ENCODE measurements around the gene NSG1. TPM values are rescaled to one million over a fixed set of nuclear protein-coding genes. Genes with fewer than 3 reads are reported as not detected.
A peak's percentile ranks its signal among the peaks of the same experiment; 100 is the strongest.
"Not testable (repeated sequence)": the region's sequence is repeated elsewhere in the genome, so short reads cannot be mapped to it uniquely, and the experiment has no call there.

NSG1 gene
- total RNA-seq, 1 donor from 2014 or later = not detected

- no peaks in the 10 kb centered on the region for H3K9me3 Mint-ChIP-seq
- H3K4me3 Mint-ChIP-seq (ENCODE audit: low read depth) = no peak overlapping the region
- H3K27me3 Mint-ChIP-seq (ENCODE audit: low read depth) = no peaks in the 10 kb centered on the region
- no peak for DNase-seq (ENCODE audit: low spot score)
- H3K4me1 Mint-ChIP-seq (ENCODE audit: low read depth) = no peaks in the 10 kb centered on the region
- no peaks in the 10 kb centered on the region for H3K36me3 Mint-ChIP-seq (ENCODE audit: low read depth)
- intact Hi-C loops (cut with micrococcal nuclease) = no loop called here
- H3K27ac Mint-ChIP-seq = no peak overlapping the region
Observed at GRCh38 chr4:4446434-4446833, 59.5 kb downstream of the NSG1 start.

- Mint-ChIP-seq H3K4me3 (ENCODE audit: low read depth) (no peak overlapping the region), H3K36me3 (ENCODE audit: low read depth) (peaks cover 11% of the 10 kb centered on the region), H3K4me1 (ENCODE audit: low read depth) (no peaks in the 10 kb centered on the region), H3K27me3 (ENCODE audit: low read depth) (no peaks in the 10 kb centered on the region), H3K9me3 (no peaks in the 10 kb centered on the region), H3K27ac (no peak overlapping the region)
- intact Hi-C loops (cut with micrococcal nuclease) = no loop called here
- no peak for DNase-seq (ENCODE audit: low spot score)
Observed at GRCh38 chr4:4455210-4455865, 68.4 kb downstream of the NSG1 start.

DNA sequence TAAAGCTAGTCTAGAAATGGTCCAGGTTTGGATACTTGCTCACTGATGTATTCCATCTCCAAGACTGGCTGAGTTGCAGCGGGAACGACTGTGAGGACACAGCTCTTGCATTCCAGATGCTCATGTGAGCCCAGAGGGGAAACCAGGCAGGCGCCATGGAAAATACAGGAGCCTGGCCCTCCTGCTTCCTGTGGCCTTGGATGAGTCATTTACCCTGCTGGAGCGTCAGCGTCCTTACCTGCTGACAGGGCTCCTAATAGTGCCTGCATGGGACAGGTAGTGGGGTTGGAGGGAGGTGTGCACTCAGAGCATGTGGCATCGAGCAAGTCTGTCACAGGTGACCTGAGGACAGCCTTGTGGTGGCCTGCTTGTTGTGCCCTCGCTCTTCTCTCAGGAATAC is 69.4 kb downstream of the NSG1 start:
- H3K27me3 Mint-ChIP-seq (ENCODE audit: low read depth) = no peaks in the 10 kb centered on the region

DNA sequence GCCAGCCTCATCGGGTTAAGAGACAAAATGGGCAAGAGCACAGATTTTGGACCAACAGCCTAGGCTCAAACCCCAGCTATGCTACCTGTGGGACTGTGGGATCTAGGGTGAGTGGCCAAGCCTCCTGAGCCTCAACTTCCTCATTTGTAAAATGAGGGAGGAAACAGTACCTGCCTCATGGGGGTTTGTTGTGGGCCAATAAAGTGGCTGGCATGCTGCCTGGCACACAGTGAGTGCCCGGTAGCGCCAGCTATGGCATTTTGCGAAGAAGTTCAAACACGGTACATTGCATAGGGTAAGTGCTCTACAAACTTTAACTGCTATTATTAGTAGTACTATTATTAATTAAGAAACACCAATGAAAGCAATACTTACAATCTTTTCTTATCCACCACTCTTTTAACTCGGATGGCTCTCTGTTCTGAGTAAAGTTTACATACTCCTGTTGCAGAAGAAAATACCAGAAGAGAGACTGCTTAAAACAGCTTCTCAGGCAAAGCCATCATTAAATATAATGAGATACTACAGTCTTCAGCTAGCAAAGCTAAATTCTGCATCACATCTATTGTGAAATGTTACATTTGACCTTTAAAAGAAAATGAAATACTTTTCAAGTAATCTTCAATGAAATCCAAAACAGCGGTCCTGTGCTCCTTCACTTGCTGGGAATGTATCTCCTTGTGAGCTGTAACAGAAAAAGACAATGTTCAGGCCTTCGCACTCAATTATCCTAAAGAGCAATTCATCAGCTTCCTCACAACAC is 70.1 kb downstream of the NSG1 start:
- H3K9me3 Mint-ChIP-seq = no peaks in the 10 kb centered on the region
- peaks cover 8% of the 10 kb centered on the region for H3K36me3 Mint-ChIP-seq (ENCODE audit: low read depth)
- H3K4me3 Mint-ChIP-seq (ENCODE audit: low read depth) = no peak overlapping the region
- H3K27me3 Mint-ChIP-seq (ENCODE audit: low read depth) = no peaks in the 10 kb centered on the region
- no peak for DNase-seq (ENCODE audit: low spot score)
- peaks cover 5% of the 10 kb centered on the region for H3K4me1 Mint-ChIP-seq (ENCODE audit: low read depth)
- intact Hi-C loops (cut with micrococcal nuclease) = no loop called here
- no peak overlapping the region for H3K27ac Mint-ChIP-seq

More for the DNA sequence above, 69.4 kb downstream of the NSG1 start:
- H3K4me1 Mint-ChIP-seq (ENCODE audit: low read depth) = no peaks in the 10 kb centered on the region
- H3K9me3 Mint-ChIP-seq = no peaks in the 10 kb centered on the region
- no peak overlapping the region for H3K27ac Mint-ChIP-seq
- no peak overlapping the region for H3K4me3 Mint-ChIP-seq (ENCODE audit: low read depth)
- no peak for DNase-seq (ENCODE audit: low spot score)
- peaks cover 11% of the 10 kb centered on the region for H3K36me3 Mint-ChIP-seq (ENCODE audit: low read depth)
- intact Hi-C loops (cut with micrococcal nuclease) = no loop called here

- H3K27ac Mint-ChIP-seq = peak overlapping the region; percentile 39
- peaks cover 9% of the 10 kb centered on the region for H3K4me1 Mint-ChIP-seq (ENCODE audit: low read depth)
- no peaks in the 10 kb centered on the region for H3K27me3 Mint-ChIP-seq (ENCODE audit: low read depth)
- DNase-seq (ENCODE audit: low spot score) = no peak
- no peak overlapping the region for H3K4me3 Mint-ChIP-seq (ENCODE audit: low read depth)
- H3K9me3 Mint-ChIP-seq = no peaks in the 10 kb centered on the region
- intact Hi-C loops (cut with micrococcal nuclease) = no loop called here
- peaks cover 8% of the 10 kb centered on the region for H3K36me3 Mint-ChIP-seq (ENCODE audit: low read depth)
Observed at GRCh38 chr4:4457803-4458553, 71.1 kb downstream of the NSG1 start.

GRCh38 chr4:4459181-4459580 is 72.3 kb downstream of the NSG1 start:
- H3K27ac Mint-ChIP-seq = no peak overlapping the region
- intact Hi-C loops (cut with micrococcal nuclease) = no loop called here
- peaks cover 8% of the 10 kb centered on the region for H3K36me3 Mint-ChIP-seq (ENCODE audit: low read depth)
- DNase-seq (ENCODE audit: low spot score) = no peak
- H3K4me3 Mint-ChIP-seq (ENCODE audit: low read depth) = no peak overlapping the region
- H3K9me3 Mint-ChIP-seq = no peaks in the 10 kb centered on the region
- H3K4me1 Mint-ChIP-seq (ENCODE audit: low read depth) = peaks cover 9% of the 10 kb centered on the region
- no peaks in the 10 kb centered on the region for H3K27me3 Mint-ChIP-seq (ENCODE audit: low read depth)

- intact Hi-C loops (cut with micrococcal nuclease) = no loop called here
- Mint-ChIP-seq H3K36me3 (ENCODE audit: low read depth) (peaks cover 19% of the 10 kb centered on the region), H3K9me3 (peaks cover 5% of the 10 kb centered on the region), H3K4me1 (ENCODE audit: low read depth) (peaks cover 9% of the 10 kb centered on the region), H3K27ac (no peak overlapping the region), H3K27me3 (ENCODE audit: low read depth) (no peaks in the 10 kb centered on the region), H3K4me3 (ENCODE audit: low read depth) (no peak overlapping the region)
- DNase-seq (ENCODE audit: low spot score) = no peak
Observed at GRCh38 chr4:4460759-4461158, 73.9 kb downstream of the NSG1 start.

DNA sequence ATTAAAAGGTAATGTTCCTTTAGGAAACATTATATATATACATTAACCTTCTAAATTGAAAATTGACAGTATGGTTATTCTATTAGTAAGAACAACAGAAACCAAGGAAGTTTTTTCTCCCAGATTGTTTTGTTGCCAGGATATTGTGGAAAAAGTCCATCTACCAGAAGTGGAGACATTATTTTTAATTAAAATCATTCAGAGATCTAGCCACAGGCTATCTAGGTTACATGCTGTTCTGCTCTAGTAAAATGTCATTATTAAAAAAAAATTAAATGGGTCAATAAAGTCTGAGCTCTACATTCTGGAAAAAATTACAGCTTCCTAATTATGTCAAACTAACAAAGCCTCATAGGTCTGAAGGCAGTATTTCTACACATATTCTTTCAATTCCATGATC is 74.3 kb downstream of the NSG1 start:
- intact Hi-C loops (cut with micrococcal nuclease) = no loop called here
- Mint-ChIP-seq H3K27ac (no peak overlapping the region), H3K4me1 (ENCODE audit: low read depth) (peaks cover 9% of the 10 kb centered on the region), H3K4me3 (ENCODE audit: low read depth) (no peak overlapping the region), H3K27me3 (ENCODE audit: low read depth) (no peaks in the 10 kb centered on the region), H3K36me3 (ENCODE audit: low read depth) (peaks cover 23% of the 10 kb centered on the region), H3K9me3 (peaks cover 5% of the 10 kb centered on the region)
- DNase-seq (ENCODE audit: low spot score) = no peak

DNA sequence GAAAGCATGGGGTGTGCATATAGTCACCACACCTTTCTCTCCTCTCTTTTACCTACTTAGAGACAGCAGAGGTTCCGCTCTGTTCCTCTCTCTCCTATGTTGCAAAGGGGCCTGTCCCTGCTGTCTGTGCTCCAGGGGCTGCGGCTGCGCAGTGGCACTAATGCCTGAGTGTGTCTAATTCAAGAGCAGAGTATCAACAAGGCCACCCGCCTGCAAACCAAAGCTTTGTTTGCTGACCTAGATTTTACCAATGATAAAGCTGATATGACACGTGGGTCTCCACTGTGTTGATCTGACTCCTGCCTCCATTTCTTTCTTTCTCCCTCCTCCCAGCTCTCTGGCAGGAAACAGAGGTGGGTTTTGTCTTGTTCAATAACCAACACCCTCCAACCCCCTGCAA is 74.9 kb downstream of the NSG1 start:
- Mint-ChIP-seq H3K4me1 (ENCODE audit: low read depth) (peaks cover 9% of the 10 kb centered on the region), H3K27ac (no peak overlapping the region), H3K4me3 (ENCODE audit: low read depth) (no peak overlapping the region), H3K9me3 (peaks cover 5% of the 10 kb centered on the region), H3K36me3 (ENCODE audit: low read depth) (peaks cover 28% of the 10 kb centered on the region), H3K27me3 (ENCODE audit: low read depth) (no peaks in the 10 kb centered on the region)
- no peak for DNase-seq (ENCODE audit: low spot score)
- intact Hi-C loops (cut with micrococcal nuclease) = no loop called here

GRCh38 chr4:4462970-4463369 is 76.1 kb downstream of the NSG1 start:
- H3K4me1 Mint-ChIP-seq (ENCODE audit: low read depth) = peaks cover 9% of the 10 kb centered on the region
- H3K36me3 Mint-ChIP-seq (ENCODE audit: low read depth) = peaks cover 38% of the 10 kb centered on the region
- no peak for DNase-seq (ENCODE audit: low spot score)
- H3K9me3 Mint-ChIP-seq = peaks cover 5% of the 10 kb centered on the region
- no peak overlapping the region for H3K27ac Mint-ChIP-seq
- intact Hi-C loops (cut with micrococcal nuclease) = no loop called here
- no peak overlapping the region for H3K4me3 Mint-ChIP-seq (ENCODE audit: low read depth)
- H3K27me3 Mint-ChIP-seq (ENCODE audit: low read depth) = no peaks in the 10 kb centered on the region

DNA sequence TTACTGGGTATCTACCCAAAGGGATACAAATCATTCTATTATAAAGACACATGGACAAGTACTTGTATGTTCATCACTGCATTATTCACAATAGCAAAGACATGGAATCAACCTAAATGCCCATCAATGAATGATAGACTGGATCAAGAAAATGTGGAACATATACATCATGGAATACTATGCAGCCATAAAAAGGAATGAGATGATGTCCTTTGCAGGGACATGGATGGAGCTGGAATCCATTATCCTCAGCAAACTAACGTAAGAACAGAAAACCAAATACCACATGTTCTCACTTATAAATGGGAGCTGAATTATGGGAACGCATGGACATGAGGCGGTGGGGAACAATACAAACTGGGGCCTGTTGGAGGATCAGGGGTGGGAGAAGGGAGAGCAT is 78.3 kb downstream of the NSG1 start:
- DNase-seq (ENCODE audit: low spot score); H3K4me3 Mint-ChIP-seq (ENCODE audit: low read depth); H3K4me1 Mint-ChIP-seq (ENCODE audit: low read depth); H3K27ac Mint-ChIP-seq; intact Hi-C loops (cut with micrococcal nuclease); H3K9me3 Mint-ChIP-seq; H3K27me3 Mint-ChIP-seq (ENCODE audit: low read depth): not testable (repeated sequence)
- H3K36me3 Mint-ChIP-seq (ENCODE audit: low read depth) = peaks cover 33% of the 10 kb centered on the region

All from activated T-helper 2 cell treated with anti-CD3 and anti-CD28 coated beads, Interferon-gamma antibody, Interleukin-2, Interleukin-4, amounts not matched to agents 10 μg/mL and 5 μg/mL and 100 μg/mL, durations not matched to agents 14 hours and 24 hours and 36 hours (primary cell).